ENCODE data around the gene EFCAB8.

- TF ChIP-seq CTCF (IDR thresholded peaks at IDR 0.05) (no peak), POLR2A (IDR thresholded peaks at IDR 0.05) (no peak)
Observed at GRCh38 chr20:32828029-32828680, 30.6 kb upstream of the EFCAB8 start.

Data from uterus (tissue), 2 donors.